K562 (cell line): ENCODE results near the gene NF1. TPM values are rescaled to one million over a fixed set of nuclear protein-coding genes. Genes with fewer than 3 reads are reported as not detected.
A peak's percentile ranks its signal among the peaks of the same experiment; 100 is the strongest.

ENCODE experiments used
- BMI1 ChIP-seq: fragments of 150-350 bp; IDR thresholded peaks from 2 replicates; pipeline ENCODE4 v1.6.1; 2014; ENCODE audit warnings: low read length
- CBX2 ChIP-seq: fragments of 200-600 bp; sonication (generic); IDR thresholded peaks from one replicate; pipeline ENCODE4 v1.6.1; 2012; ENCODE audit warnings: mild to moderate bottlenecking, low read length, inconsistent platforms; ENCODE audit not compliant: insufficient read depth, poor library complexity, severe bottlenecking
- CEBPZ ChIP-seq: fragments of 150-350 bp; IDR thresholded peaks from 2 replicates; pipeline ENCODE4 v1.6.1; 2014; ENCODE audit warnings: low read depth, mild to moderate bottlenecking, low read length, borderline replicate concordance
- DNMT1 ChIP-seq: fragments of 450-650 bp; IDR thresholded peaks from 2 replicates; pipeline ENCODE4 v1.6.1; 2016; ENCODE audit warnings: antibody characterized with exemption, mild to moderate bottlenecking
- HNRNPUL1 ChIP-seq: fragments of 200-400 bp; formaldehyde crosslinking; IDR thresholded peaks from 2 replicates; pipeline ENCODE4 v1.6.1; 2017; ENCODE audit warnings: low read length
- KDM5B ChIP-seq: fragments of 200-600 bp; sonication (generic); IDR thresholded peaks from 2 replicates; pipeline ENCODE4 v1.6.1; 2012; ENCODE audit warnings: low read depth, mild to moderate bottlenecking, moderate library complexity, low read length, control low read depth, inconsistent platforms; ENCODE audit not compliant: insufficient replicate concordance
- NBN ChIP-seq: fragments of 450-650 bp; IDR thresholded peaks from 2 replicates; pipeline ENCODE4 v1.6.1; 2016; ENCODE audit warnings: low read depth, mild to moderate bottlenecking
- SPI1 ChIP-seq: IDR thresholded peaks from 2 replicates; pipeline ENCODE4 v1.6.1; 2011; ENCODE audit warnings: low read depth, low read length, control low read depth, borderline replicate concordance
- ZNF23 ChIP-seq: fragments of 250-450 bp; sonication (Bioruptor Pico); IDR thresholded peaks from 2 replicates; pipeline ENCODE4 v1.4.0; 2020; ENCODE audit warnings: mild to moderate bottlenecking
- ZNF431 ChIP-seq: sonication (generic); formaldehyde crosslinking; IDR thresholded peaks from 2 replicates; pipeline ENCODE4 v1.8.0; 2022; ENCODE audit warnings: mild to moderate bottlenecking, missing genetic modification reagents
- polyA plus RNA-seq, 8 experiments: library from polyadenylated mRNA; depleted of rRNA in 4 of 8; stranded (reverse) in 5 of 8; unstranded in 3 of 8; fragments of >200 nt; fragmentation: Nextera tagmentation in 2 of 8; fragmentation: Illumina TruSeq in 1 of 8; extraction: Ambion mirVana in 2 of 8; extraction: Trizol in 1 of 8; gene quantifications; 2 replicates each; pipeline versions ENCODE4 v1.2.1 to v1.2.3, GENCODE V29; 2011 to 2014; ENCODE audit warnings: inconsistent platforms in 1 of 8, missing spikeins in 1 of 8
- total RNA-seq, 7 experiments: library from RNA; depleted of rRNA in 6 of 7; stranded (reverse); fragments of >200 nt in 6 of 7; fragmentation: Illumina TruSeq in 2 of 7; extraction: Trizol in 2 of 7; gene quantifications; 2 replicates each; pipeline versions ENCODE4 v1.2.1 to v1.2.3, GENCODE V29; 2011 to 2021; ENCODE audit warnings: low replicate concordance in 1 of 7
- TF ChIP-seq, protein P1 (sequence below): sonication (generic); formaldehyde crosslinking; IDR thresholded peaks from 2 replicates; pipeline ENCODE4 v1.8.0; 2022; ENCODE audit warnings: mild to moderate bottlenecking, missing genetic modification reagents
- TF ChIP-seq, protein P2 (sequence below), 2 experiments: fragments of 450-650 bp; formaldehyde crosslinking in 1 of 2; IDR thresholded peaks; 2 replicates each; pipeline versions ENCODE4 v1.4.0 to v1.6.1; 2014 to 2020; ENCODE audit warnings: mild to moderate bottlenecking in 2 of 2, borderline replicate concordance in 1 of 2, low read depth in 1 of 2
- TF ChIP-seq, protein P3 (sequence below): fragments of 450-650 bp; IDR thresholded peaks from 2 replicates; pipeline ENCODE4 v1.6.1; 2016; ENCODE audit warnings: borderline replicate concordance

NF1 gene
- total and polyA plus RNA-seq, 9 of the 15 experiments (the other 6 are each of a cell fraction or from before 2014, with no cell fraction given): 3.4 to 41.9 (median 24.3) TPM

- no peak for TF ChIP-seq CEBPZ
- TF ChIP-seq, protein P1, sequence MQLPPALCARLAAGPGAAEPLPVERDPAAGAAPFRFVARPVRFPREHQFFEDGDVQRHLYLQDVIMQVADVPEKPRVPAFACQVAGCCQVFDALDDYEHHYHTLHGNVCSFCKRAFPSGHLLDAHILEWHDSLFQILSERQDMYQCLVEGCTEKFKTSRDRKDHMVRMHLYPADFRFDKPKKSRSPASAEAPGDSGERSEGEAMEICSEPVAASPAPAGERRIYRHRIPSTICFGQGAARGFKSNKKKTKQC (CRISPR knock-in tag): no peak
- no peak for TF ChIP-seq ZNF431 (CRISPR knock-in tag)
- TF ChIP-seq HNRNPUL1: no peak
- TF ChIP-seq ZNF23 (CRISPR knock-in tag): no peak
- TF ChIP-seq SPI1: peak; percentile 24; the same call in 1 of the 2 replicates
- TF ChIP-seq KDM5B: no peak
- no peak for TF ChIP-seq DNMT1
- TF ChIP-seq, protein P2, sequence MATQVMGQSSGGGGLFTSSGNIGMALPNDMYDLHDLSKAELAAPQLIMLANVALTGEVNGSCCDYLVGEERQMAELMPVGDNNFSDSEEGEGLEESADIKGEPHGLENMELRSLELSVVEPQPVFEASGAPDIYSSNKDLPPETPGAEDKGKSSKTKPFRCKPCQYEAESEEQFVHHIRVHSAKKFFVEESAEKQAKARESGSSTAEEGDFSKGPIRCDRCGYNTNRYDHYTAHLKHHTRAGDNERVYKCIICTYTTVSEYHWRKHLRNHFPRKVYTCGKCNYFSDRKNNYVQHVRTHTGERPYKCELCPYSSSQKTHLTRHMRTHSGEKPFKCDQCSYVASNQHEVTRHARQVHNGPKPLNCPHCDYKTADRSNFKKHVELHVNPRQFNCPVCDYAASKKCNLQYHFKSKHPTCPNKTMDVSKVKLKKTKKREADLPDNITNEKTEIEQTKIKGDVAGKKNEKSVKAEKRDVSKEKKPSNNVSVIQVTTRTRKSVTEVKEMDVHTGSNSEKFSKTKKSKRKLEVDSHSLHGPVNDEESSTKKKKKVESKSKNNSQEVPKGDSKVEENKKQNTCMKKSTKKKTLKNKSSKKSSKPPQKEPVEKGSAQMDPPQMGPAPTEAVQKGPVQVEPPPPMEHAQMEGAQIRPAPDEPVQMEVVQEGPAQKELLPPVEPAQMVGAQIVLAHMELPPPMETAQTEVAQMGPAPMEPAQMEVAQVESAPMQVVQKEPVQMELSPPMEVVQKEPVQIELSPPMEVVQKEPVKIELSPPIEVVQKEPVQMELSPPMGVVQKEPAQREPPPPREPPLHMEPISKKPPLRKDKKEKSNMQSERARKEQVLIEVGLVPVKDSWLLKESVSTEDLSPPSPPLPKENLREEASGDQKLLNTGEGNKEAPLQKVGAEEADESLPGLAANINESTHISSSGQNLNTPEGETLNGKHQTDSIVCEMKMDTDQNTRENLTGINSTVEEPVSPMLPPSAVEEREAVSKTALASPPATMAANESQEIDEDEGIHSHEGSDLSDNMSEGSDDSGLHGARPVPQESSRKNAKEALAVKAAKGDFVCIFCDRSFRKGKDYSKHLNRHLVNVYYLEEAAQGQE (IDR thresholded peaks at IDR 0.05; ENCODE audit: borderline replicate concordance): 0 out of 2 replicates have a peak, but pooled peaks have one; percentile 14
- TF ChIP-seq, protein P2 (CRISPR knock-in tag; IDR thresholded peaks at IDR 0.05; ENCODE audit: low read depth): no peak
- no peak for TF ChIP-seq NBN
- TF ChIP-seq, protein P3, sequence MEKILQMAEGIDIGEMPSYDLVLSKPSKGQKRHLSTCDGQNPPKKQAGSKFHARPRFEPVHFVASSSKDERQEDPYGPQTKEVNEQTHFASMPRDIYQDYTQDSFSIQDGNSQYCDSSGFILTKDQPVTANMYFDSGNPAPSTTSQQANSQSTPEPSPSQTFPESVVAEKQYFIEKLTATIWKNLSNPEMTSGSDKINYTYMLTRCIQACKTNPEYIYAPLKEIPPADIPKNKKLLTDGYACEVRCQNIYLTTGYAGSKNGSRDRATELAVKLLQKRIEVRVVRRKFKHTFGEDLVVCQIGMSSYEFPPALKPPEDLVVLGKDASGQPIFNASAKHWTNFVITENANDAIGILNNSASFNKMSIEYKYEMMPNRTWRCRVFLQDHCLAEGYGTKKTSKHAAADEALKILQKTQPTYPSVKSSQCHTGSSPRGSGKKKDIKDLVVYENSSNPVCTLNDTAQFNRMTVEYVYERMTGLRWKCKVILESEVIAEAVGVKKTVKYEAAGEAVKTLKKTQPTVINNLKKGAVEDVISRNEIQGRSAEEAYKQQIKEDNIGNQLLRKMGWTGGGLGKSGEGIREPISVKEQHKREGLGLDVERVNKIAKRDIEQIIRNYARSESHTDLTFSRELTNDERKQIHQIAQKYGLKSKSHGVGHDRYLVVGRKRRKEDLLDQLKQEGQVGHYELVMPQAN: no peak
- TF ChIP-seq BMI1: no peak
- no peak for TF ChIP-seq CBX2
These were observed 320.3 kb downstream of the NF1 start (continued) for GRCh38 chr17:31415004-31415454.
